GM18502 (cell line): ENCODE results near the gene PPP6R1.
"Not testable (repeated sequence)": the region's sequence is repeated elsewhere in the genome, so short reads cannot be mapped to it uniquely, and the experiment has no call there.

Experiments used
- ATAC-seq: cut with Tn5 transposase; IDR thresholded peaks from one replicate; pipeline ENCODE4 v1.9.1; 2021; ENCODE audit warnings: mild to moderate bottlenecking; ENCODE audit not compliant: unreplicated experiment, poor library complexity

Gene PPP6R1

DNA sequence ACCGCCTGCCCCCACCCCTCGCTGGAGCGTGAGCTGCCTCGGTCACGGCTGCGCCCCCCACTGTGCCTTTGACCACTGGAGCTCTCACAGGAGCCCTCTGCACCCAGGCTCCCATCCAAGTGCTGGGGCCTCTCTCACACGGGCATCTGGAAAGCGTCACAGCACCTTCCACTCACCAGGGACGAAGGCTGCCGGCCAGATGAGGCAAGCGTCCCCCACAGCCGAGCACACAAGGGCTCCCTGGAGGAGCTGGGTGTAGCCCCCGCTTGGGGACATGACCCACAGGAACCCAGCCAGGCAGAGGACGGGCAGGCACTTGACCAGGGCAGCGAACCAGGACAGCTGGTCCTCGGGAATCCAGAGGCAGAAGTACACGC lies 30.8 kb downstream of the PPP6R1 start:
- ATAC-seq: no peak

GRCh38 chr19:55227241-55228014 lies 31.4 kb downstream of the PPP6R1 start:
- no peak for ATAC-seq

DNA sequence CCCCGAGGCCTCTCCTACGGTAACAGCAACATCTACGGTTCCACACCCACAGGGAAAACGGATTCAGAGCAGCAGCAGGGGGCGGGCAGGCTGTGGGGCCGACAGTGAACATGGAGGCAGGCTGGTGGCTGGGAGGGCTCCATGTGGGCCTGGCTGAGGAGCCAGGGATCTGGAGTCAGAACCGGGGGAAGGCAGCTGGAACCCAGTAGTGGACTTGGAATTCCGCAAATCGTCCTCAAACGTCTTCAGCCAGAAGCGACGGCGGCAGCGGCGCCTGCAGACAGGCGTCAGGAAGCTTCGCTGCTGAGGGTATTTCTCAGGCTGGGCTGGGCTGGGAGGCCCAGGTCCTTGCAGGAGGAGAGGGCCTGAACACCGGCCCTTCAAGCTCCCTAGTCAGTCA lies 32.0 kb downstream of the PPP6R1 start:
- no peak for ATAC-seq

GRCh38 chr19:55226273-55226672 lies 32.5 kb downstream of the PPP6R1 start:
- ATAC-seq: no peak

DNA sequence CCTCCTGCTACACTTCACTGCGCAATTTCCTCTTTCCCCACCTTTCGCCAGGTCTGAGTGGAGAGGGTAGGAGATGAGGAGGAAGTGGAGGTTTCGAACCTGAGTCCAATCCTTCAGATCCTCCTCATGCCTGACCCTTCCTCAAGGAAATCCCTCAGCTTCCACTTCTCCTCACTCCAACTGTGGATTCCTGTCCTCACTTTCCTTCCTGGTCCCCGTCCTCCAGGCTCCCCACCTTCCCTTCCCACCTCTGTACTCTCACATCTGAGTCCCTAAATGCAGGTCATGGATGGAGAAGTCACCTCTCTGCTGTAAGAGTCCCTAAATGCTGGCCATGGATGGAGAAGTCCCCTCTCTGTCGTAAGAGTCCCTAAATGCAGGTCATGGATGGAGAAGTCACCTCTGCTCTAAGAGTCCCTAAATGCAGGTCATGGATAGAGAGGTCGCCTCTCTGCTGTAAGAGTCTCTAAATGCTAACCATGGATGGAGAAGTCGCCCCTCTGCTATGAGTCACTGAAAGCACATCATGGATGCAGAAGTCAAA lies 33.3 kb downstream of the PPP6R1 start:
- no peak for ATAC-seq

GRCh38 chr19:55224679-55225414 lies 34.0 kb downstream of the PPP6R1 start:
- ATAC-seq: not testable (repeated sequence)

DNA sequence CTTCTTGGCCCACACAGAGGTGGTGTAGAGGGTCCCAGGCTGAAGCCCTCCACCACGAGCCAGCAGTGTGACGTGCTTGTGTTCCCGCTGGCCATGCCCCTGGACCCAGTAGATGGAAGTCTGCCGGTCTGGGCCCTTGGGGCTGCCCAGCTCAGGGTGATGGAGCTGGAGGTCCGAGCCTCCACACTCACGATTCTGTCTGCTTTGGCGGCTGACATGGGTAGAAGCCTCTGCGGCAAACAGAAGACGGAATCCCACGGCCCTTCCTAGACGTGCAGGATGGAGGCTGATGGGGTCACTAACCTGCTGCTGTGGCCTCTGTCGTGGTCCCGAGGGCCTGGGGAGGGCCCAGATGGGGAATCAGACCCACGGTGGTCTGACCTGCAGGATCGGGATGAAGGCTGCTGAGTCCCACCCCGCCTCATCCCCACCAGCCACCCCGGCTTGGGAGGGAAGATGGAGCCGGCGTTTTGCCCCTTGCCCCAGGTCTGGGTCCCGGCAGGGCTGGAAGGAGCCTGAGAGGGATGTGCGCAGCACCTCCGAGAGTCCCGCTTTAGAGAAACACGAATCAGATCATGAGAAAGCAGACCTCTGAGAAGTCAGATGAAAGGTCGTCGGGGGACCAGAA lies 34.7 kb downstream of the PPP6R1 start:
- ATAC-seq: no peak

- ATAC-seq: no peak
Observed at GRCh38 chr19:55223291-55224037, 35.4 kb downstream of the PPP6R1 start.

- no peak for ATAC-seq
Observed at GRCh38 chr19:55220525-55220924, 38.3 kb downstream of the PPP6R1 start.

DNA sequence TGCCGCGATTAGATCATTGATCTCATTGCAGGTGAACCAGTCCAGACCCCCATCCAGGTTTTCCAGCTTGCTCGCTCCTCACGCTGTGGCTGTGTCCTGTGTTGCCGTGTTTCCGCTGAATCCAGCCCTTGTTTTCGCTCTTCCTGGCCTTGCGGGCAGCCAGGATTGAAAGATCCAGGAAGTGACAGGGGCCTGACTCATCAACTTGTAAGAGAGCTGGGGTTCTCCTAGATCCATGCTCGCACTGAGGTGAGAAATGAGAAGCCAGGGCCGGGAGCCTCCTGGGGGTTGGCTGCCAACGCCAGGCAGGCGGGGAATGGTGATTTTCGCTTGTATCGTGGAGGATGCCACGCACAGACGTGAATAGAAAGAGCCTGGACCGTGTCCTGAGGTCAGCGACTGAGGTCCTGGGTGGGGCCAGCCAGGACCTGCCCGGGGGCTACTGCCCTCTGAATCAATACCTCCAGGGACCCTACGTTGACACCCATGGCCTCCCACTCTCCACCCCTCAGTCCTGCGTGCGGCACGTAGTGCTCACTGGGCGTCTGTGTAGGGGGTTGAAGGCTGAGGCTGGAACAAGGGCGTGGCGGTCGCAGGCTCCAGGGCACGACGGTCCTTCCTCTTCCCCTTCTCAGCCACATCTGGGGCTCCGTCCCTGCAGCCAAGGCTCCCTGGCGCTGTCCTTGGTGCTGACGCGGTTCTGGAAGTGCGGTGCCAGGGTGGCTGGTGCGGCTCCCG lies 42.2 kb downstream of the PPP6R1 start:
- no peak for ATAC-seq

GRCh38 chr19:55213547-55213946 lies 45.3 kb downstream of the PPP6R1 start:
- ATAC-seq: no peak

- no peak for ATAC-seq
Observed at GRCh38 chr19:55212447-55212846, 46.4 kb downstream of the PPP6R1 start.

DNA sequence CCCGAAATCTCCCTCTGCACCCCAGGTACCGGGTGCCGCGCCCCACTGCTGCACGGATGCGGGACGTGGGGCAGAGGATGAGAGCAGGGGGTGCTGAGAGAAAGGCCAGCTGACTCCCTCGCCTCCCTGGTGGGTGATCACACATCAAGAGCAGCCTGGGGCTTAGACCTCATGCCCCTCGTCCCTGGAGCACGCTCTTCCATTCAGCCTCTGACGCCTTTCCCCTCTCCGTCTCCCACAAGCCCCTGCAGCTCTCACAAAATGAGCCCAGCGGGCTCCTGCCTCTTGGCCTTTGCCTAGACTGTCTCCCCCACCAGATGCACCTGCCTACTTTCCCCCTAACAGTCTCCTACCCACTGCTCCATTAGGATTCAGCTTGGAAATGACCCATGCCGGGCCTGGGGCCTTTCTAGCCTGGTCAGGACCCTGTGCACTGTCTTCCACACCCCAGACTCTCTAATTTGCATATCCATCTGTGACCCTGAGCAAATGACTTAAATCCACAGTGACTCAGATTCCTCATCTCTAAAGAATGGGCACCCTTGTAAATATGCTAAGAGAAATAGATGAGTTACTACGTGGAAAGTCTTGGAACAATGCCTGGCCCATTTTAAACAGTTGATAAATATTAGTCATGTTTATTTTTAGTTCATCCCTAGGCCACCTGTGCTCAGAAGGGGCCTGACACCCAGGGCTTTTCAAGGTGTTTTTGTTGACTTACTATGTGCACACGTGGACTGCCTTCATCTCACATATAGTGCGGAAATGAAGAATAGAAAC lies 48.9 kb downstream of the PPP6R1 start:
- no peak for ATAC-seq

GRCh38 chr19:55208880-55209692 lies 49.7 kb downstream of the PPP6R1 start, which contains the start of gene PTPRH:
Gene PTPRH, minus strand, starts transcription at chr19:55209501. Its CDS starts 68 bp downstream, at chr19:55209433.
- no peak for ATAC-seq

- no peak for ATAC-seq
Observed at GRCh38 chr19:55206664-55207500, 51.9 kb downstream of the PPP6R1 start.

- not testable (repeated sequence) for ATAC-seq
Observed at GRCh38 chr19:55202199-55202598, 56.6 kb downstream of the PPP6R1 start.

DNA sequence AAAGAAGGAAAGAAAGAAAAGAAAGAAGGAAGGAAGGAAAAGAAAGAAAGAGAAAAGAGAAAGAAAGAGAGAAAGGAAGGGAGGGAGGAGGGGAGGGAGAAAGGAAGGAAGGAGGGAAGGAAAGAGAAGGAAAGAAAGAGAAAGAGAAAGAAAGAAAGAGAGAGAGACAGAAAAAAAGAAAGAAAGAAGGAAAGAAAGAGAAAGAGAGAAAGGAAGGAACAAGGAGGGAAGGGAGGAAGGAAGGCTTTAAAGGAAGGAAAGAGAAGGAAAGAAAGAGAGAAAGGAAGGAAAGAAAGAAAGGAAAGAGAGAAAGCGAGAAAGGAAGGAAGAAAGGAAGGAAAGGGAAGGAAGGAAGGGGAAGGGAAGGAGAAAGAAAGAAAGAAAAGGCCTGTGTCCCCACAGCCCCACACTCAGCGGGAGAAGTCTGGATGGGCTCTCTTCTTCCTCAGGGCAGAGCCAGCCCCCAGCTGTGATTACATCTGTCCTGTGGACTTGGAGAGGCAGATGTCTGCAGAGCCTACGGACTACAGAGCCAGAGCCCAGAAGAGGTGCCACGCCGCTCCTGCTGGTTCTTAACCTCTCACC lies 59.1 kb downstream of the PPP6R1 start:
- no peak for ATAC-seq
